NCI-H1436 treated with DMSO at 0.1 percent for 48 hours (cell line): ENCODE measurements around the gene LDB3.
"Not testable (repeated sequence)": the region's sequence is repeated elsewhere in the genome, so short reads cannot be mapped to it uniquely, and the experiment has no call there.

Experiments used
- DNase-seq: peaks from one replicate; lab custom pipeline; 2025; lab: John Stamatoyannopoulos, UW

LDB3 gene

DNA sequence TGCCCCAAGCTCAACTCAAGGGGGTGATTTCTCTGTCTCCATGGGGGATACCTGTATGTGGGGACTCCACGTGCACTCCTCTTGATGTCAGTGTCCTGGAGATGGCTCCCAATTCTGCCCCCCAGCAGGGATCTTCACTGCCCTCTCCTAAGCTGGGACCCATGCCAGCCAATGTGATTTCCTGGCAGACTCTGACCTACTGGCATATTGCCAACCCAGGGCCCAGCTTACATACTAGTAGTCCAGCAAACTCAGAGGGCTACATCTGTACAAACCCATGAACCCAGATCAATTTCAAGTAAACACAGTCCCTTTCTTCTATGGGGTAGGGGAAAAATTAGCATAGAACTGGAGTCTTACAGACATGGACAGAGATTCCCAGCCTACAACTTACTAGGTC, 61.9 kb downstream of the LDB3 start:
- no peak for DNase-seq

DNA sequence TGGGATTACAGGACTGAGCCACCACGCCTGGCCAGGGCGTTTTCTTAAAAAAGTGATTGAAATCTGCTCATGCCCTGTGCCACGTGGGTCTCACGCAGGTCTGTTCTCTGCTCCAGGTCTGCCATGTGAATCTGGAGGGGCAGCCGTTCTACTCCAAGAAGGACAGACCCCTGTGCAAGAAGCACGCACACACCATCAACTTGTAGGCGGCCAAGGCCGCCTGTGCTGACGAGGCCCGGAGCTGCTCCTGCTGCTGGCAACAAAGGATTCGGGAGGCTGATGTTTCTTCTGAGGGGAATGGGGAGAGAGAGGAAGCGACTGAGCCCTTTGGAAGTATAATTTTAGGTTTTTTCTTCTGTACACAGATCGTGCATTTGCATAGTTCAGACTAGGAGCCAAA, 64.5 kb downstream of the LDB3 start:
- no peak for DNase-seq

DNA sequence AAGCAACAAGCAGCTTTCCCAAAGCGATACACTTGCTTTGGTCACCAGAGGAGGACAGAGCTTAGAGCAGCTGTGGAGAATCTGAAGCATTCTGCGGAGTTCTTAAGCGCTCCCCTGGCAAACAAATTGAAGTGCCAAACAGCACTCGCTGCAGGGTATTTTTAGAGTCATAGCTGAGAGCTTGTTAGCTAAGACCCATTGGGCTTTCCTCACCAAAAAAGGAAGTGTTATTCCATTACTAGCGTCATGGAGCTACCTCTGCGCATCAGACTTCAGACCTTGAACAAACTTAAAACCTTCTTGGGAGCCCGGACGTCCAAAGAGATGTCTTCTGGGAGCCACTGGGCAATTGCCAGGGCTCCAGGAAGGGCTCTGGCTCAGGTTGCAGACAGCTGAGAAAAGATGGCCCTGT, 65.0 kb downstream of the LDB3 start:
- DNase-seq: no peak

DNA sequence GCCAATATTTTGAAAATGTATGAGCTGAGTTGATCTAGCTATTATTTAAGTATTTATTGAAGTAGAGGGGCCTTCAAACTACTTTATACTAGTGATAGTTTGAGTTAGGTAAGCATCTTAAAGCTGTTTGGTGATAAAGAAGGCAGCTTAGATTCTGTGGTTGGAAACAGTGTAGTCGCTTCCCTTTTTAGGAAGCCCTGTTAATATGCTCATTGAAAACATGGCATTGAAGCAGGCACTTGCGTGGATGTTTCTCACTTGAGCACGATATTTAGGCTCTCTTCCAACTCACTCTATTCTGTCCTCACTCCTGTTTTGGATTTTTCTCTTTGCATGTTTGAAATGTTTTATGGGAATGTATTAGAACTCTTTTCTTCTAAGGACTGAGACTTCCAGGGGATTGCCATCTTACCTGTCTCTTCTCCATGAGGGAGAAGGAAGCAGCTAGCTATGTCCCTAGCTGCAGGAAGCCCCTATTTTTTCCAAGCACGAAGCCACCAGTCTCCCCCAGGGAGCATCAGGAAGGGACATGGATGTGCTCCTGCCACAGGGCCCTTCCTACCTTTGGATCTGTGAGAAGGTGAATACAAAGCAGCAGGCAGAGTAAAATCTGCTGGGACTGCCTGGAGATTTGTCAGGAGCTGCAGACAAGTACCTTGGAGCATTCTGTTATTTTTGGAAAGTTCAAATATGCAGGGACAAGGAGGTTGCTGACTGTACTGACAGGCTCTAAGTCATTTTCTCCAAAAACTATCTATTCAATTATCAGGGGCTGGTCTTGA, 66.1 kb downstream of the LDB3 start:
- no peak for DNase-seq

DNA sequence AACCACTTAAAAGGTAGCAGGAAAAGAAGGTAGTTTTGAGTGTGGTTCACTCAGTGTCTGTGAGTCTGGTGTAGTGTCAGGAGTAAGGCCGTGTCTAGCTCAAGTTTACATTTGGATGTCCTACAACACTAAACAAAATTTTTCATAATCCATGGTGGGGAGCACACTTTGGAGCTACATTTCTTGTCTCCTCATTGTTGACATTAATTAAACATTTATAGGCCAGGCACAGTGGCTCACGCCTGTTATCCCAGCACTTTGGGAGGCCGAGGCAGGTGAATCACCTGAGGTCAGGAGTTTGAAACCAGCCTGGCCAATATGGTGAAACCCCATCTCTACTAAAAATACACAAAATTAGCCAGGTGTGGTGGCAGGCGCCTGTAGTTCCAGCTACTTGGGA, 67.0 kb downstream of the LDB3 start:
- DNase-seq: not testable (repeated sequence)

DNA sequence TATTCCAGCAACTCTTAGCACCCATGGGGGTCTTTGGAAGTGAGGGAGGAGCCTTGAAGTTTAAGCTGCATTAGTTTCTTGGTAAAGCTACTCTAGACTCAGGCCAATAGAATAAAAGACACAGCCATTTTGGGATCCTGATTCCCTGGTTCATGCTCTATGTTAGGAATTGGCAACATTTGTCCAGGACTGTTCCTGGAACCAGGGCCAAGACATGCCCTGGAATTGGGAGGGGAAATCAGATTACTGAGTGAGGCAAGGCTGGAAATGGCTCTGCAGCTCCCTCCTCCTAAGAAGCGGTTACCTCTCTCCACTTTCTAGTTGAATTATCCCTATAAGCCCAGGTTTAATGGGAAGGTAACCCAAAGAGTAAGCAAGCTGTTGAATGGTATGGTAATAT, 73.9 kb downstream of the LDB3 start:
- no peak for DNase-seq

DNA sequence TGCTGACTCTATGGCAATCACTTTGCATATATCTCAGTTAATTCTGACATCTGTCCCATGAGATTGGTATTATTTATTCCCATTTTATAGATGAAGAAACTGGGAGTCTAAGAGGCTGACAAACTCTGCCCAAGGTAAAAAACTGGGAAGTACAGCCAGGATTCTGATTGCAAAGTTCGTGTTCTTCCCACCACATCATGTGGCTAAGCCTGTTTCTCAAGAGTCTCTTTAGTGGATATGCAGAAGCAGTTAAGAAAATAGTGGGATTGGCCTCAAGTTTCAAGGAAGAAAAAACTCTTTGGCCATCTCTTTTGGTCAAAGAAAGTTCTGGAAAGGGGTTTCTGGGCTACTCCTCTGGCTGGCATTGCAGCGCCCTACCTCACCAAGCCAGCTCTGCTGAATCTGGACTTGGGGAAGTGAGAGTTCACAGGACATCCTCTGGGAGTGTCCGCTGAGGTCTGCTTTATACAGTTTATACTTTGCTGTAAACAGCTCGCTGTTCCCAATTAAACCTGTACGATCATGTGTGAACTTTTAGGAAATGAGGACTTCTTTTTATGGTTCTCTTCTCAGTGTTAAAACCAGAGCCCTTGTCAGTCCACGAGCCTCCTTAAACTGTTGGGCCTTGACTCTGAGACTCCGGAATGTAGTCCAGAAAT, 75.9 kb downstream of the LDB3 start:
- DNase-seq: no peak

DNA sequence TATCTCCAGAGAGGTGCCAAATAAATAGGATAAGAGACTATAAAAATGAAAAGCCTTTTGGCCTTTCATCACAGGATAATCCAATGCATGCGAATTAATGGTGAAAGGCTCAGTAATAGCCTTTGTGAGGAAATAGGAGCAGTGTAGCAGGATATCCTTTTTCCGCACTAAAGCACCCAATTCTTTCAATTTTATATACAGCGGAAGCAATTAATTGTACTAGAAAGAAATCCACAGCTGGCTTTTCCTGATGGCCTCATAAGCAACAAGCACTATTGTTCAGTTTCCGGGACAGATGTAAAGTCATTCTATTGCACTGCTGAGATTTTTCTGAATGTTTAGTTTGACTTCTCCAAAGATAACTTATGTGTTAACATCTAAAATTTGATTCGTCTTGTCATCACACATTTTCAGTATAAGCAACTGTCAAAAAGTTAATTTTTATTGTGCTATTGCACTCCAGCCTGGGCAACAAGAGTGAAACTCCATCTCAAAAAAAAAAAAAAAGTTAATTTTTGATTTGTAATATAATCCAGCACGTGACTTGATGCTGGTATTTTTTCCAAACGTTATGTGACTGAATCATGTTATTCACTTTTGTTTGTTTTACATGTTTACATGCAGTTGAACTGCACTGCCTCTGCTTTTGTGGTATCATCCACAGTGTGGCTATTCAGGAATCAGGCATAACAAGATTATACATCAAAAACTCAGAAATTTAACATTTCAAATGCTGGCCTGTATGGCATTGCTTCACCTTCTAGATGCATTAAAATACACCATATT, 79.7 kb downstream of the LDB3 start:
- DNase-seq: no peak

DNA sequence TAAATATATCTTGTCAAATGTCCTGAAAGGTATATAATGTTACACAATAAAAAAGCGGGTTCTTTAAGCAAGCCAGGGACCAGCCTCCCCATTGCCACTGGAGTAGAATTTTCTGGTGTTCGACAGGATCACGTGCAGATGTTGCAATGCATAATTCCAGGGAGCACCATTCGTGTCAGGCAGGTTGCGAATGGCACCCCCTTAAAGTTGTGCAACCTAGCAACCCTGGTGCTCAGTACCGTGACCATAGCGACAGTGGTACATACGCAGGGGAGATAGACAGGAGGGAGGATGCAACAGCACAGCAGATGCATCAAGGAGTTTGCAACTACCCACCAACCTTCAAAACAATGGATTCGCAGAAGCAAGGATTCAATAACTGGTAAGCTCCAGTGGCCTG, 81.5 kb downstream of the LDB3 start:
- no peak for DNase-seq

DNA sequence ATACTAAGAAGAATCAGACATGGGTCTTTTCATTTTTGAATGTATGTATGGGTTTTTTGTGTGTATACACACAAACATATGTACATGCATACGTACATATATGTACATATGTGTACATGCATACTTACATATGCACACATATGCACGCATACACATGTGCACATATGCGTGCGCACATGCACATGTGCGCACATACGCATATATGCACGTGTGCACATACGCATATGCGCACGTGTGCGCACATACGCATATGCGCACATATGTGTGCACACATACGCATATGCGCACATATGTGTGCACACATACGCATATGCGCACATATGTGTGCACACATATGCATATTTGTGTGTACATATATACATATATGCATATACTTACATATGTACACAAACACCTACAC, 83.2 kb downstream of the LDB3 start:
- DNase-seq: no peak

DNA sequence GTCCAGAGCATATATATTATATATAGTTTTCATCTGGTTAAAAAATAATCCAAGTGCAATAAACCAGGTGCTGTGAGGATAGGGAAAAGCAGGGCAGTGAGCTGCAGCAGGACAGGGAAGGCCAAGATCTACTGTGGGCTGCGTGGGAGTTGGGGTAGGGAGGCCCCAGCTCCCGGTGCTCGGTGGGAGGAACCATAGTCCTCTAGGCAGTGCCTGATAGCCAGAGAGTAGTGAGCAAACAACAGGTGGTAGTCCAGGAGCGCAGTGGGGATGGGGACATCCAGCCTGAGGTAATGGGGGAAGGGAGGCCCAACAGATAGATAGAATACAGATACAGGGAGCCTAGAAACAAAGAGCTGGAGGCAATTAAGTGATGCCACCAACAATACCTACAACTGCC, 84.0 kb downstream of the LDB3 start:
- DNase-seq: no peak

DNA sequence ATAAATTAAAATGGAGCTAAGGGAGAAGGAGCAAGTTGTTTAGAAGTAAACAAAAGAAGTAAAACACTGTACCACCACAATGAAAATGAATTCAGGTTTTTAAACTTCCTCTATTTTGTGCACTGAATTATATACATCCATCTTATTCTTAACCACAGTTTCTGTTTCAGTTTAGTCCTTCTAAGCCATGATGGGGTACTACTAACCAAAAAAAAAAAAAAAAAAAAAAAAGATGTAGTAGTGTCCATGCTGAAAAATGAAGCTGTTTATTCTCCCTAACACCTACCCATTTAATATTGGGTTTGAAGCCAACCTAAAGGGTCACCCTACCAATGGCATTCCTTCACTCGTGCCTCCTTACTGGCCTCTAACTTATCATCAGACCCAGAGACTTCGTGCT, 84.7 kb downstream of the LDB3 start:
- no peak for DNase-seq

DNA sequence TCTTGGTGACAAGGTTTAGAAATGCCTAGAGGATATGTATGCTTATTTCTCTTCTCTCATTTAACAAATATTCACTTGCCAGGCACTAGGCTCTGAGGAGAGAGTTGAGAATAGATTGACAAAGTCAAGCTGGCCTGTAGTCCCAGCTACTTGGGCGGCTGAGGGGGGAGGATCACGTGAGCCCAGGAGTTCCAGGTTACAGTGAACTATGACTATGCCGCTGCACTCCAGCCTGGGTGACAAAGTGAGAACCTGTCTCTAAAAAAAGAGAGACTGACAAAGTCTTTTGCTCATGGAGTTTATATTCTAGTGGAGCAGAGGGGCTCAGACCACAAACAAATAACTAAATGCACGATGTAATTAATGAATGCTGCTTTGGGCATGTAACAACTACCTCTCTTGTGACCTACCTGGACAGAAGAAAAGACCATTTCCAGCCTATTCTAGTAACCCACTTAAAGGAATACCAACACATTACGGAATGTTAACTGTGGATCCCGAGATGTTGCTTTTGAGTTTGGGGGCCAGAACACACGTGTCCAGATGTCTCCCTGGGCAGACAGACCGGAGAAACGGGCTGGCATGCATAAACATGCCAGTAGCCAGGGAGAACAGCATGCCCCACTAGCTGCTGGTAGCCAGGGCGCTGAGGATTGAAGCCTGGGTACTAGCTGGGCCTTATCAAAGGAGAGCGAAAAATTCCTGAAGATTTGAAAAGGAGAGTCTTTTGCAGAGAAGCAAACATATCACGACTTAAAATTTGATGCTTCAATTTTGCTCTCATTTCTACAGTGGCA, 85.5 kb downstream of the LDB3 start:
- DNase-seq: no peak

DNA sequence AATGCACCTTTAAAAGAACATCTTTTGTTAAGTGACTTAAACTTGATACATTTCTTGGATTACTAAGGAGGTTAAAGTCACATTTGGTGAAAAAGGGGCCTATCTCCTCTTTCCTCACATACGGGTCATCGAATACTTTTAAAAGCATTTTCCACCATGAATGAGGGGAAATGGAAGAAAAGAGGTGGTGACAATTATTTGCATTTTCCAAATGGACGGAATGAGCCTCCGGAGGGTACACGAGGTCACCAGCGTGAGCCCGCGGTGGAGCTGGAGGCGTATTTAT, 87.1 kb downstream of the LDB3 start:
- no peak for DNase-seq

DNA sequence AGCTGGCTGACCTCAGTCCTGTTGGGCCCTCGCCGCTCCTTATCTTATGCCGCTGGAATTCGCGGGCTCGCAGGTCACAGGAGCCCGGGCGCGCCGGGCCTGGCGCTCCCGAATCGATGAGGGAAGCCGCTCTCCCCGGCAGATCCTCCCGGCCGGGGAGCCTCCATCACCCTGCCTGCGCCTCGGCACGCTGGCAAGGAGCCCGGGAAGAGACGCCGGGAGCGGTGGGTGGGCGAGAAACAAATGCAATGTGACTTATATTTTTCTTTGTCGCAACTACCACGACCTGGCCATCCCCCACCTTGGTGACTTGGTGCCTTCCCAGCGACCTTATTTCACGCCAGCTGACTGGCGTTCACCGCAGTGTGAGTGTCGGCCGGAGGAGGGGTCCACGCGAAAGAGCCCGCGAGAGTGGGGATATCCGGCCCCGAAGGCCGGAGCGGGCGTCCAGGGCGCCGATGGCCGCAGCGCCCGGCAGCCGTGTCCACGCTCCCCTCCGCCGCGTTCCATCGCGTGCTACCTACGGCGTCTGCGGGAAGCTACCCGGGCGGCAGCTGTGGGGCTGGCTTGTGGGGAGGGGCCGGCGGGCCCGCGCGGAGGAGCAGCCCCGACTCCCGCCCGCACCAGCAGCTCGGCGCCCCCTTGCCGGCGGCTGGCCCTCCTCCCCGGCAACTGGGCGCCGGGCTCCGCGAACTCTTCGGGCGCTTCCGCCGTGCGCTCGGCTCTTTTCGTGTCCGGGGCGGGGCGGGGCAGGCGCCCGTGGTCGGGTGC, 87.6 kb downstream of the LDB3 start:
- peak; percentile 56 for DNase-seq

DNA sequence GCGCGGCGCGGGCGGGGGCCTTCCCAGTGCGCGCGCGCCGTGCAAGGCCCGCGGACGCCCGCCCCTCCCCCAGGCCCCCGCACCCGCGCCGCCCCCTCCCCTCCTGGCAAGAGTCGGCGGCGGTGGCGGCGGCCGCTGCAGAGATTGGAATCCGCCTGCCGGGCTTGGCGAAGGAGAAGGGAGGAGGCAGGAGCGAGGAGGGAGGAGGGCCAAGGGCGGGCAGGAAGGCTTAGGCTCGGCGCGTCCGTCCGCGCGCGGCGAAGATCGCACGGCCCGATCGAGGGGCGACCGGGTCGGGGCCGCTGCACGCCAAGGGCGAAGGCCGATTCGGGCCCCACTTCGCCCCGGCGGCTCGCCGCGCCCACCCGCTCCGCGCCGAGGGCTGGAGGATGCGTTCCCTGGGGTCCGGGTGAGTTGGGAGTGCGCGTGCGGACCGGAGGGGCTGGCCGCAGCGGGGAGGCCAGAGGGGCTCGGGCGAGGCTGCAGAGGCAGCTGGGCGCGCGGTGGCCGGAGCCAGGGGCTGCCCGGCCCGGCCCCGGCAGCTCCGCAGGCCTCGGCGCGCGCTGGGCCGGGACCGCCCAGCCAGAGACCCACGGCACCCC, 88.3 kb downstream of the LDB3 start, which contains the start of gene BMPR1A:
BMPR1A (plus strand) TSS at position 109 of the 602 bp plus-strand sequence. CDS start 119,400 bp downstream, outside the sequence.
- no peak for DNase-seq

DNA sequence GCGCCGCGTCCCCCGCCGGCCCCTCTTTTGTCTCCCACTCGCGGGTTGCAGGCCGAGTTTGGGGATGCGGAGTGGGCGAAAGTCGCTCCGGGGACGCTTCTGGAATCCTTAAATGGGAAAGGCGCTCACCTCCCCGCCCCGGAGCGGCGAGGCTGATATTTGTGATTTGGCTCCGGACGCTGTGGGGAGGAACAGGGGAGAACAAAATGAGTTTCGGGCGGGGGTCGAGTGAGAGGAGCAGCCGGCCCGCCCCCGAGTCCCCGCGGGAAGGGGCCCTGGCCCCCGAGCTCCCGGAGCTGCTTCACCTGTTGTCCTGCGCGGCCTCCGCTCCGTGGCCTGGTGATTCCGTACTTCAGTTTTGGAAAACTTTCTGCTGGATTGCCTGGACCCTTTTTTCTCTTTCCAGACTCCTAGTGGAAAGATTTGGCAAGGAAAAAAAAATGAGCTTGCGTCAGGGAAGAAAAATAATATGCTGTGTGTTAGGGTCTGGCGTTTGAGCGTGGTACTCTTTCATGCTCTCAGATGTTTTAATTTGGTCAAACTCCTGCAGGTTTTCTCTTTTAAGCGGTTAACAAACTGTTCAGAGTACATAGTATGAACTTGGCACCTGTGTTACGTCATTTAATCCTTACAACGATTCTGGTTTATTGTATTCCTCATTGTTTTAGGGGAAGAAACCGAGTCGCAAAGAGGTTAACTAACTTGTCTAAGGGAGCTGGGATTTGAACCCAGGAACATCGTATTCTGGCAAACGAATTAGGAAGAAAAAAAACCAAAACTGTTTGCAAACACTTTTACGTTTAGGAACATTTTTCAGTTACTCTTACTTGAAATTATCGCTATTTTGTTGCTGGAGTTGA, 89.0 kb downstream of the LDB3 start:
- DNase-seq: no peak

DNA sequence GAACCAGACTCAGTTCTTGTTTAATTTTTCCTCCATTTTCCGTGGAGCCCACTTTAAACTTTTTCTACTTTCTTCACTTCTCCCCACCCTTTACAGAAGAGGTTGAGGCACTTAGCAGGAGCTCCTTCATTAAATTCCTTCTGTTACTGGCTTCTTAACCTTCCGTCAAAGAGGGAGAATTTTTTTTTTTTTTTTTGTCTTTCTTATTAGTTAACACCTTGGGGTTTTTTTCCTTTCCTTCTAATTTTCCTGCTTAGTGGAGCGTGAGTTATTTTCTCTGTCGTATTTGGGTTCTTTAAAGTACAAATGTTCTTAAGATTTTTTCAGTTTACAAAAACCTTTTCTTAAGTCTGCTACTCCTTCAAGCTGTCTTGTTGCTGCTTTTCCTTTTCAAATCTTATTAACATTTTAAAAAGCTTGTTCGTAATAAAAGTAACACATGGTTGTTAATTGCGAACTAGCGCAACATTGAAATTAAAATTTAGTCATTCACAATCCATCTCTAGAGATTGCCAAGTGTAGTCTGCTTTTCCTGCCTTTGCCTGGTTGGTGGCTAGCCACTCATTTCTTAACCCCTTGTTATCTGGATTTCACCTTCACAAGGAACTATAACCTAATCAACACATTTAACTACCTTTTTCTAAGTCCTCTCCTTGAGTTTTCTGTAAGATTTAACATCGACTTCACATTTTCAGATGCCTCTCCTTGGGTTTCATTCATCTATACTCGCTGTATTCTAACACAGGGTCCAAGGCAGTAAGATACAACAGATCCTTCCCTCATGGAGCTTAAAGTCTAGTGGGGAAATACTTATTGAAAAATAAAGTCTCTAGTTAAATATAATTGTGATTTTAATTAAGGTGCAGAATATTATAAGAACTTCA, 90.1 kb downstream of the LDB3 start:
- no peak for DNase-seq

DNA sequence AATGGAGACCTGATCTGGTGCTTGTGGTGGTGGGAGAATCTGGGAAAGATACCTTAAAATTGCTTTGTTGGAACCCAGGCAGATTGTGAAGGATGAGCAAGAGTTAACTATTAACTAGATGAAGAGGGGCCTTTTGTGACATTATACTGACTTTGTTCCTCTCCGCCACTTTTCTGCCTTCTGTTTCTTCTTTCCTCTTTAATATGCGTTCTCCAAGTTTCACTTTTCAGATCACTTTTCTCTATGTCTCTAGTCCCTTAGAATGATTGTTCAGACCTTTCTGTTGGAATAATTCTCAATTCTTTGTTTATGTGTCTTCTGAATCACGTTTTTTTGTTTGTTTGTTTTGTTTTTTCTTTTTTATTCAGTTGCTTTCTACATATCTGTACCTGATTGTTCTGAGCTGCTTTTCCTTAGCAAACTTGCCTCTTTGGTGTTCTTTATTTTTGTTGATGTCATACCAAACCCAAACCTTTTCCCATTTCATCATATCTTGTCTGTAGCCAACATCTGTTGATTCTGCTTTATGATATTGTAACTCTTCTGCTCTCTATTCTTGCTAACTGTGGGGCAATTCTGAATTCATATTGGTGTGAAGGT, 90.9 kb downstream of the LDB3 start:
- DNase-seq: no peak
